Endothelial cell of umbilical vein (primary cell): ENCODE data around the gene PCSK6. TPM values are rescaled to one million over a fixed set of nuclear protein-coding genes. Genes with fewer than 3 reads are reported as not detected.

Experiments
- BruUV-seq: library from RNA; stranded (reverse); fragments of 400-500 nt; replicated peaks from 2 replicates; lab custom pipeline; 2021; lab: Mats Ljungman, UMichigan
- CTCF ChIA-PET: fragments of 300-600, 350-600 bp; sonication (Branson Sonifier 250); formaldehyde crosslinking; loops from one replicate; lab custom pipeline; 2021; ENCODE audit warnings: antibody characterized with exemption, inconsistent platforms; lab: Charles Lee
- POLR2A ChIA-PET: fragments of 300-600, 350-600 bp; sonication (Branson Sonifier 250); formaldehyde crosslinking; loops from one replicate; lab custom pipeline; 2021; ENCODE audit warnings: antibody characterized with exemption, inconsistent platforms; lab: Charles Lee
- DNase-seq: peaks from one replicate; pipeline ENCODE4 v3.0.0-alpha.2; 2011; ENCODE audit warnings: low read depth, low spot score
- FAIRE-seq: peaks from 2 replicates; lab custom pipeline; 2011; peaks lifted over from hg19 to GRCh38; lab: Jason Lieb, UNC
- H2AFZ ChIP-seq: 2 replicates; pipeline ENCODE4 v1.6.0; 2012; ENCODE audit warnings: low read depth, low read length, control low read depth, inconsistent platforms
- H3K27ac ChIP-seq: 2 replicates; pipeline ENCODE4 v1.5.1; 2011; ENCODE audit warnings: low read depth, mild to moderate bottlenecking, control low read depth, low read length, moderate library complexity; ENCODE audit not compliant: insufficient read depth
- H3K27me3 ChIP-seq, 2 experiments: 2 replicates each; pipeline versions ENCODE4 v1.6.0 to v1.6.1; 2011; ENCODE audit warnings: low read length in 2 of 2, mixed read lengths in 1 of 2; ENCODE audit not compliant: control insufficient read depth in 2 of 2, insufficient read depth in 2 of 2
- H3K36me3 ChIP-seq, 2 experiments: 2 replicates in 1 of 2; 3 replicates in 1 of 2; pipeline ENCODE4 v1.5.1; 2011; ENCODE audit warnings: low read length in 2 of 2, mild to moderate bottlenecking in 1 of 2, moderate library complexity in 1 of 2; ENCODE audit not compliant: control insufficient read depth in 2 of 2, insufficient read depth in 2 of 2; ENCODE audit errors: extremely low read depth in 1 of 2
- H3K4me1 ChIP-seq: 3 replicates; pipeline ENCODE4 v1.5.1; 2011; ENCODE audit warnings: mild to moderate bottlenecking, low read length; ENCODE audit not compliant: control insufficient read depth, insufficient read depth; ENCODE audit errors: extremely low read depth
- H3K4me2 ChIP-seq: 2 replicates; pipeline ENCODE4 v1.6.1; 2011; ENCODE audit warnings: low read length, control low read depth, mixed read lengths; ENCODE audit not compliant: insufficient read depth
- H3K4me3 ChIP-seq, 3 experiments: fragments of 200-600 bp in 1 of 3; sonication (generic), shearing (Covaris generic) in 1 of 3; replicated peaks in 1 of 3; 2 replicates each; pipeline ENCODE4 v1.5.1; 2011 to 2016; ENCODE audit warnings: control low read depth in 3 of 3, low read length in 3 of 3, mild to moderate bottlenecking in 2 of 3, inconsistent platforms in 1 of 3, low read depth in 1 of 3, moderate library complexity in 1 of 3; ENCODE audit not compliant: insufficient read depth in 1 of 3
- H3K79me2 ChIP-seq: 2 replicates; pipeline ENCODE4 v1.6.0; 2012; ENCODE audit warnings: low read length, inconsistent platforms; ENCODE audit not compliant: control insufficient read depth, insufficient read depth
- H3K9ac ChIP-seq: replicated peaks from 2 replicates; pipeline ENCODE3; 2011; ENCODE audit warnings: low read length, control low read depth; ENCODE audit not compliant: insufficient read depth; ENCODE audit errors: extremely low read depth
- H3K9me1 ChIP-seq: replicated peaks from 3 replicates; pipeline ENCODE4 v1.6.0; 2011; ENCODE audit warnings: mild to moderate bottlenecking, low read length; ENCODE audit not compliant: control insufficient read depth, insufficient read depth; ENCODE audit errors: extremely low read depth
- H3K9me3 ChIP-seq: replicated peaks from 2 replicates; pipeline ENCODE4 v1.5.1; 2012; ENCODE audit warnings: low read length, inconsistent platforms; ENCODE audit not compliant: control insufficient read depth, insufficient read depth
- H4K20me1 ChIP-seq: replicated peaks from 2 replicates; pipeline ENCODE3; 2011; ENCODE audit warnings: mild to moderate bottlenecking, low read length; ENCODE audit not compliant: control insufficient read depth, insufficient read depth; ENCODE audit errors: extremely low read depth
- EZH2 ChIP-seq: IDR thresholded peaks from 2 replicates; pipeline ENCODE4 v1.6.1; 2012; ENCODE audit warnings: borderline replicate concordance, low read depth, mild to moderate bottlenecking, moderate library complexity, low read length, inconsistent platforms; ENCODE audit not compliant: severe bottlenecking
- FOS ChIP-seq: IDR thresholded peaks from 2 replicates; pipeline ENCODE4 v1.6.1; 2011; ENCODE audit warnings: mild to moderate bottlenecking, low read length, moderate library complexity, borderline replicate concordance; ENCODE audit not compliant: insufficient read depth
- GATA2 ChIP-seq: IDR thresholded peaks from 2 replicates; pipeline ENCODE4 v1.7.0; 2011; ENCODE audit warnings: low read depth, mild to moderate bottlenecking, moderate library complexity, mixed read lengths, low read length; ENCODE audit not compliant: insufficient read length, insufficient read depth
- JUN ChIP-seq: IDR thresholded peaks from 2 replicates; pipeline ENCODE4 v1.6.1; 2011; ENCODE audit warnings: borderline replicate concordance, low read depth; ENCODE audit not compliant: insufficient read length, insufficient read depth
- MYC ChIP-seq: IDR thresholded peaks from one replicate; pipeline ENCODE4 v1.6.1; 2011; ENCODE audit warnings: mild to moderate bottlenecking, low read depth, low read length
- POLR2A ChIP-seq: IDR thresholded peaks from 2 replicates; pipeline ENCODE4 v1.6.1; 2012; ENCODE audit warnings: low read depth, mild to moderate bottlenecking, control low read depth, low read length
- POLR2AphosphoS5 ChIP-seq: IDR thresholded peaks from 2 replicates; pipeline ENCODE4 v1.6.1; 2012; ENCODE audit warnings: low read depth, mild to moderate bottlenecking, control low read depth, low read length, moderate library complexity; ENCODE audit not compliant: insufficient read depth
- dilution Hi-C: fragments of 300-500 bp; cut with MboI; formaldehyde crosslinking; loops from one replicate; pipeline ENCODE4 v1.15.0; 2019; ENCODE audit warnings: low sequenced_read_pairs; ENCODE audit not compliant: extremely low pct_ligation_motif_present
- intact Hi-C: fragments of 100-400 bp; cut with micrococcal nuclease; formaldehyde crosslinking; loops from one replicate; pipeline ENCODE4 v1.10.0; 2022
- polyA plus RNA-seq, 4 experiments: library from polyadenylated mRNA; depleted of rRNA in 3 of 4; stranded (reverse) in 3 of 4; unstranded in 1 of 4; fragments of >200 nt; gene quantifications; 2 replicates each; pipeline versions ENCODE4 v1.2.1 to v1.2.3, GENCODE V29; 2011 to 2012; ENCODE audit warnings: missing spikeins in 1 of 4
- total RNA-seq: library from RNA; stranded (reverse); gene quantifications from 2 replicates; pipeline ENCODE4 v1.2.3, GENCODE V29; 2021
- TF ChIP-seq, protein P1 (sequence below): IDR thresholded peaks from 2 replicates; pipeline ENCODE4 v1.6.1; 2011; ENCODE audit not compliant: insufficient read depth, insufficient read length
- TF ChIP-seq, protein P2 (sequence below), 2 donors: IDR thresholded peaks; 1 replicate in 1 of 2; 2 replicates in 1 of 2; pipeline ENCODE4 v1.5.1; 2011; ENCODE audit warnings: low read length in 2 of 2, mild to moderate bottlenecking in 2 of 2, moderate library complexity in 2 of 2, control low read depth in 1 of 2, inconsistent platforms in 1 of 2, low read depth in 1 of 2; ENCODE audit not compliant: insufficient read depth in 1 of 2; ENCODE audit errors: extremely low read depth in 1 of 2

The PCSK6 gene
- total and polyA plus RNA-seq, 2 donors (not counting 3 experiments of a cell fraction or from before 2014, with no cell fraction given), result 0.18 to 0.69 TPM

DNA sequence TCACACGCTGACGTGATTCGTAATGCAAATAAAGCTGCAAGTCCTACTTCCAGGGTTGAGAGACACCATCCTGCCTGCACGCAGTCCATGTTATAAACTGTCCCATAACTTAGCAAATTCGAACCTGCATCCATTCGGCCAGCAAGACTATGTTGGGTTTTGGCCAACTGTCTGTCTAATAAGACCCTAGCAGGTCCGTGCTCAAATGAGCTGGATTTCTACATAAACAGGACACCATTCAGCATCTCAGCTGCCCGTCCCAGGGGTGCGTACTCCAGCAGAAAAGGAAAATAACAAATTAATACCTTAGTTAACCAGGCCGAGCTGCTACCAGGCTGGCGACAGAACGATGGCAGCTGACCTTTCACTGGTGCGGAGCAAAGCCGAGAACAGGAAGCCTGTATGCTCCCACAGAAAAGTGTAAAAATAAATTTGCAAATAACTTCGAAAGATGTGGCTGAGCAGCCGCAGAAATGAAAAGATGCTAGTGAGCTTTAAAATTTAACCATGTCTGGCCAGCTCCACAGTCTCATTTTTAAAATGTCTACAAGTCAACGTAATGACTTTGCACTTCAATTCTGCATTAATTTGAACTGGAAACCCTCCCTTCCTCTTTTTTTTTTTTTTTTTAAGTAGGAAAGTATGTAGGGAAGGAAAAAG is 97.4 kb downstream of the PCSK6 start:
- ChIA-PET POLR2A (no interaction called here), CTCF (no interaction called here)
- FAIRE-seq, result no peak
- no TSS peak for BruUV-seq
- no peaks in the 10 kb centered on the region for H4K20me1 ChIP-seq
- intact Hi-C loops (no loop called here), dilution Hi-C loops (no loop called here)
- no peaks in the 10 kb centered on the region for H3K79me2 ChIP-seq
- DNase-seq, result no peak
- no peaks in the 10 kb centered on the region for H3K36me3 ChIP-seq
- H3K4me1 ChIP-seq, result no peaks in the 10 kb centered on the region
- no peaks in the 10 kb centered on the region for H3K9me1 ChIP-seq
- H3K4me3 ChIP-seq, result no peak overlapping the region
- H3K9me3 ChIP-seq, result no peaks in the 10 kb centered on the region
- no peak overlapping the region for H2AFZ ChIP-seq
- TF ChIP-seq, protein P1, sequence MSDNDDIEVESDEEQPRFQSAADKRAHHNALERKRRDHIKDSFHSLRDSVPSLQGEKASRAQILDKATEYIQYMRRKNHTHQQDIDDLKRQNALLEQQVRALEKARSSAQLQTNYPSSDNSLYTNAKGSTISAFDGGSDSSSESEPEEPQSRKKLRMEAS, result no peak
- TF ChIP-seq POLR2A (no peak), MYC (no peak), GATA2 (no peak), FOS (no peak), POLR2AphosphoS5 (no peak), EZH2 (no peak), JUN (no peak)
- TF ChIP-seq, protein P2, sequence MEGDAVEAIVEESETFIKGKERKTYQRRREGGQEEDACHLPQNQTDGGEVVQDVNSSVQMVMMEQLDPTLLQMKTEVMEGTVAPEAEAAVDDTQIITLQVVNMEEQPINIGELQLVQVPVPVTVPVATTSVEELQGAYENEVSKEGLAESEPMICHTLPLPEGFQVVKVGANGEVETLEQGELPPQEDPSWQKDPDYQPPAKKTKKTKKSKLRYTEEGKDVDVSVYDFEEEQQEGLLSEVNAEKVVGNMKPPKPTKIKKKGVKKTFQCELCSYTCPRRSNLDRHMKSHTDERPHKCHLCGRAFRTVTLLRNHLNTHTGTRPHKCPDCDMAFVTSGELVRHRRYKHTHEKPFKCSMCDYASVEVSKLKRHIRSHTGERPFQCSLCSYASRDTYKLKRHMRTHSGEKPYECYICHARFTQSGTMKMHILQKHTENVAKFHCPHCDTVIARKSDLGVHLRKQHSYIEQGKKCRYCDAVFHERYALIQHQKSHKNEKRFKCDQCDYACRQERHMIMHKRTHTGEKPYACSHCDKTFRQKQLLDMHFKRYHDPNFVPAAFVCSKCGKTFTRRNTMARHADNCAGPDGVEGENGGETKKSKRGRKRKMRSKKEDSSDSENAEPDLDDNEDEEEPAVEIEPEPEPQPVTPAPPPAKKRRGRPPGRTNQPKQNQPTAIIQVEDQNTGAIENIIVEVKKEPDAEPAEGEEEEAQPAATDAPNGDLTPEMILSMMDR (IDR thresholded peaks at IDR 0.05; ENCODE audit: extremely low read depth in 1 of 2, insufficient read depth in 1 of 2, low read depth in 1 of 2, low read length in 2 of 2), result no peak
- no peak overlapping the region for H3K9ac ChIP-seq
- H3K27ac ChIP-seq, result no peak overlapping the region
- no peak overlapping the region for H3K4me2 ChIP-seq
- H3K27me3 ChIP-seq, result no peaks in the 10 kb centered on the region
